Frontal cortex (tissue), 4 donors: ENCODE measurements around the gene CD53. TPM values are rescaled to one million over a fixed set of nuclear protein-coding genes. Genes with fewer than 3 reads are reported as not detected.
A peak's percentile ranks its signal among the peaks of the same experiment; 100 is the strongest.

Source experiments
- DNase-seq, 2 donors: peaks; one replicate each; pipeline ENCODE4 v3.0.0; 2012; ENCODE audit warnings: low spot score in 2 of 2
- FAIRE-seq: peaks from 2 replicates; lab custom pipeline; 2012; peaks lifted over from hg19 to GRCh38; lab: Jason Lieb, UNC
- total RNA-seq: library from RNA; depleted of rRNA; stranded (reverse); fragments of >200 nt; gene quantifications from one replicate; pipeline ENCODE4 v1.2.3, GENCODE V29; 2014
- donor health status: control.
- donor health status: control.
- donor health status: control.

The CD53 gene
- total RNA-seq, 1 donor from 2014 or later = 9.8 TPM

DNA sequence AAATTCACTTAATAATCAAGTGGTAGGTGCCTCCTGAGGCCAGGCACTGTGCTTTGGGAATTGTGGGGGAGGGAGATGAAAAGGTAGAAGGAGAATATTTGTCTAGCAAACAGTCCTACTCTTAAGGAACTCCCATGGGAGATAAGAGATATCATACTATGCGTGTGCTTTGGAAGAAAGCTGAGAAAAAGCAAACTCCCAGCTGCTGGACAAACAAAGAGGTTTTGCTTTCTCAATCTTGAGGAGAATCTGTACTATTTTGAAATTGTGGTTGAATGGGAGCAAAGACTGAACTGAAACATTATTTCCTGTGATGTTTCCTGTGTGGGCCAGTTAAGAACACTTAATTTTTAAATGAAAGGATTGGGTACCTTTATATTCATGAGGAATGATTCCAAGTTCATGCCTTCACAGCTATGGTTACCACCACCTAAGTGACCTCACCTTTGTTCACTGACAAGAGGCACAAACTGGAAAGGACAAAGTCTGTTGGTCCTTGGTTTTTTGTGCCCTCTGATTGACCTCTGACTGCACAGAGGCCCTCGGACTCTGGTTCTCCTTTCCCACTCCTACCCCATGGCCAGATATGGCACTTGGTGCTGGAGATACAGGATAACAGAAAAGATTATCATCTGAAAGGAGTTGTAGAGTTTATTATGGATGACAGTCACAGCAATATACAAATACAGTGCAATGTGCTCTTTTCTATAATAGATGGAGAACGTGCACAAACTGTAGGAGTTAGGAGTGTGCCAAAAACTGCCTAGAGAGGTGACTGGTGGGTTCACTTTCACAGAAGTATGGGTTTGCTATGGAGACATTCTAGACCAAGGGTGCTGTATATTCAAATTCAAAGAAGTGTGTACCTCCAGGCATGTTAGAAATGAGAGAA lies 1.6 kb downstream of the CD53 start:
- no peak for DNase-seq
- no peak for FAIRE-seq

- no peak for FAIRE-seq
- no peak for DNase-seq
Observed at GRCh38 chr1:110875216-110875731, 2.3 kb downstream of the CD53 start.

DNA sequence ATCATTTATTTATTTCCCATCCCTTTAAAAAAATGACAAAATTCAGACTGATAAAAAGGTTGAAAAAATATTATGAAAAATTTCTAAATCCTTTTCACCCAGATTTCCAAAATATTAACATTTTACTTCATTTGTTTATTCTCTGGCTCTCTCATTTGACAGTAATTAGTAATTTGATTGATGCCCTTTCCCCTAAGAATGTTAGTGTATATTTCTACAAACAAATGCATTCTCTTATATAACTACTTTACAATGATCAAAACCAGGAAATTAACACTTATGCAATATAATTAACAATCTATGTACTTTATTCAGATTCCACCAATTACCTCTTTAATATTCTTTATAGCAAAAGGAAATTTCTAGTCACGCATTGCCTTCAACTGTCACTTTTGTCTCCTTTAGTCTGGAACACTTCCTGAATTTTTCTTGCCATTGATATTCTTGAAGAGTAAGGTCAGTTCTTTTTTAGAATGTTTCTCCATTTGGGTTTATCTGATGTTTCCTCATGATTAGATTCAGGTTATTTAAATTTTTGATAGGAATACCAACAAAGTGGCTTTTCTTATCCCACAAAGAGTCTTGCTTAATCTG lies 3.9 kb downstream of the CD53 start:
- peak; percentile 36 for FAIRE-seq
- no peak for DNase-seq

DNA sequence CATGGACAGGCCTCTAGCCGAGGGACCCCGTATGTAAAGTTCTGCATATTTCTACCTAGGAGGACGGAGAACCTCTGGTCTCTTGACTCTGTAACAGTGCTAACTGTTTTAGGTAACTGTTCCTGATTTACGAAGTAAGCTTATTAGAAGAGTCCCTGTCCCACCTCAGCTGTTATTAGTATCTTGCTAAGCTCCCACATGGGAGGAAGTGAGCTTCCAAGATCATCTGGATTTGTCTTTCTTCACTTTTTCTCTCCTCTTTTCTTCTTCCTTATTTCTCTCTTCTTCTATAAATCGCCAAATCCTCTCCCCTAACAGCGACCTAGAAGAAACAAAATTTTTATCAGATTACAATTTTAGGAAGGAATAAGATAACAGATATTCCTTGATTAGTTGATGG lies 4.4 kb downstream of the CD53 start:
- FAIRE-seq = no peak
- no peak for DNase-seq

DNA sequence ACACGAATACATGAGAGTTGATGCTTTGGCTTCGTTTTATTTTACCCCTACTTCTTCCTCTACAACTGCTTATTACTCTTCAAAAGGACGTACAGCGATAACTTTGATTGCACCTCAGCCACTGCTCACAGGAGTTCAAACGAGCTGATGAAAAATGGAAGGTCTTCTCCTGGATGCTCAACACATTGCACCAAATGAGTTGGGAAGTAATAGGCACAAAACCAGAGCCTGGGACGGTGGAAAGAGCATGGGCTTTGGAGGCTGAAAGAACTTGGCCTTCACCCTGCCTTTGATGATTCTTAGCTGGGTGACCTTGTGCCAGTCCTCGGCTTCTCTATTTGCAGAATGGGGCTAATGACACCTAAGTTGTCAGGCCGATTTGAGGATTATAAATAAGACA lies 4.8 kb downstream of the CD53 start:
- no peak for FAIRE-seq
- no peak for DNase-seq

DNA sequence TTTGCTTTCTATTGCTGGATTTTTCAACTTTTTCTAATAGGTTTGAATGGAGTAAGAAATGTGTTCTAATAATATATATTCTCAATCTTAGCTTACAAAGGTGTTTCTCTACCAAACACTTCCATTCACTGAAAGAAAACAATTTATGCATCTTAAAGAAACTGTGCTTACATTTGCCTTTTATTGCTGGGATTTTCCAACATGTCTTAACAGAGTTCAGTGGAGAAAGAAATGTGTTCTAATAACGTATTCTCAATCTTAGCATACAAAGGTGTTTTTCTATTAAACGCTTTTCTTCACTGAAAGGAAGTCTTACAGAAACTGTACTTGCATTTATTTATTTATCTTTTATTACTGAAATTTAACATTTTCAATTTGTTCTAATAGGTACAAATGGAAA lies 5.6 kb downstream of the CD53 start:
- DNase-seq (no peak), FAIRE-seq (no peak)

DNA sequence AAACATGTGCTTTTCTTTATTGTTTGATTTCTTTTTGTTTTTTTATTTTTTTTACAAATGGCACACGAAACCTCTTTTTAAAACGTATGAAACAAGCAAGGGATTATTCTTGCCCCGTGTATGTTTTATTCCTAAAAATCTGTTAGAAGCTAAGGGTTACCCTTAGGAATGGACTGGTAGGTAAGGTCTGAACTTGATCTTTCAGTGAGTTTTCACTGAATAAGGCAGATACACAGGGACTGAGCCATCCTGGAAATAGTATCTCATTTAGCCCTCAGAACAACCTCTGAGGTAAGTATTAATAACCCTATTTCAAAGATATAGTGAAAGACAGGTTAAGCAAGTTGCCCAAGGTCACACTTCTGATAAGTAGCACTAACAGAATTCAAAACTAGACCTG lies 6.0 kb downstream of the CD53 start:
- FAIRE-seq = no peak

DNA sequence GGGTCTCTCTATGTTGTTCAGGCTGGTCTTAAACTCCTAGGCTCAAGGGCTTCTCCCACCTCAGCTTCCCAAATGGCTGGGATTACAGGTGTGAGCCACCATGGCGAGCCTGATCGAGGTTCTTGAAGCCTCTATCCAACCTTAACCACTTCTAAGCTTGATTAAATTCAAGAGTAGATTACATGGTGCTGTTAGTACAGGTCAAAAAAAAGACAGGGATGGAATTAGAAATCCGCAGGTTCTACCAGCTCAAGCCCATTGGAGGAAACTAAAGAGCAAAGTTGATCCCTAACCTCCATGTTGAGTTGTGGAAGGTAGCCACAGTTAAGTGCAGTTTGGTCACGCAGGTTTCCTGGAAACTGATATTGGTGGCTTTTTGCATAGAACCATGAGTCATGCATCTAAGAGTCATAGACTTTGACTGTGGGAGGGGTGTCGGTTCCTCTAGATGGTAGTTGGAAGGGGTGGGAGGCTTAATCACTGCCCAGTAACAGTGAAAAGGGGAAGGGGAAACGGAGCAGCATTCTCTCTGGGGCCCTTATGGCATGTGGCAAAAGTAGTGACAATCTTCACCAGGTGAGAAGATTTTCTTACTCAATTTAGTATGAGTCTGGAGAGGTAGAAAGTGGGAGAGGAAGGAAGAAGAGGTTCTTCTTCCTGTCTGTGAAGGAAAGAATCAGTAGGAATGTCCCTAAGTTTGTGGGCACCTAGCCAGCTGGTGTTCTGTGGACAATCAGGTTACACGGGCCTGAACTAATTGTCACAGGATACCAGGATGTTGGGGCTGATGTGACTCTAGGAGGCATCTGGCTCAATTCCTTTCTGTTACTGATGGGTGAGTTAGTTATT lies 7.0 kb downstream of the CD53 start:
- no peak for DNase-seq
- FAIRE-seq = no peak

More for the DNA sequence above, 6.0 kb downstream of the CD53 start:
- no peak for DNase-seq

- DNase-seq = no peak
- FAIRE-seq = no peak
Observed at GRCh38 chr1:110880708-110881374, 7.9 kb downstream of the CD53 start.

GRCh38 chr1:110888049-110888448 lies 15.1 kb downstream of the CD53 start:
- FAIRE-seq = no peak

DNA sequence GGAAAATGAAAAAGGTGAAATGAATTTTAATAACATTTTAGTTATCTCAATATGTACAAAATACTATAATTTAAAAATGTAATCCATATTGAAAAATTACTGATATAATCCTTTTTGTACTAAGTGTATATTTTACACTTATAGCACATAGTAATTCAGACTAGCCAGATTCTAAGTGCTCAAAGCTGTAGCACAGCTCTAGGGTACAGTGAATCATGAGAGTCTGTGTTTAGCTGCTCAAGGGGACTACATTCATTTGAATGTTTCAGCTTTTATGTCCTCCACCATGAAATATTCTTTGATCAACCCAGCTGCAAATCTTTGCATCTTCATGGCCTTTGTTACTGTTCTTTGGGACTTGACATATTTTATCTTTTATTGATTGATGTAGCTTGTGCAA lies 15.7 kb downstream of the CD53 start:
- FAIRE-seq (no peak), DNase-seq (no peak)

More at GRCh38 chr1:110888049-110888448, 15.1 kb downstream of the CD53 start:
- no peak for DNase-seq

GRCh38 chr1:110890474-110891196 lies 17.7 kb downstream of the CD53 start:
- DNase-seq = no peak
- FAIRE-seq = no peak

- FAIRE-seq (no peak), DNase-seq (no peak)
Observed at GRCh38 chr1:110893908-110894490, 21.1 kb downstream of the CD53 start.

- DNase-seq = no peak
- FAIRE-seq = no peak
Observed at GRCh38 chr1:110896090-110896489, 23.1 kb downstream of the CD53 start.

DNA sequence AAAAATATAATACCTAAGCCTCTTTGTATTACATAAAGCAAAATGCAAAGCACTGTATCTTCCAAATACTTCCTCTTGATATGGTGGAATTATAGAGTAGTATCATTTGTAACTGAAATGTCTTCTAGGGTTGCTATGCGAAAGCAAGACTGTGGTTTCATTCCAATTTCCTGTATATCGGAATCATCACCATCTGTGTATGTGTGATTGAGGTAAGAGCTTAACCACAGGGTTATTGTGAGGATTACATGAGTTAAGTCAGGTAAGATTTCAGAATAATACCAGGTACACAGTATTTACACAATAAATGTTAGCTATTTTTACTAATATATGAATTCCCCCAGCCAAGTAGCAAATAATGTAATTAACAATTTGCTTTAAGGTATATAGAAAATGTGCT lies 24.7 kb downstream of the CD53 start:
- no peak for FAIRE-seq

DNA sequence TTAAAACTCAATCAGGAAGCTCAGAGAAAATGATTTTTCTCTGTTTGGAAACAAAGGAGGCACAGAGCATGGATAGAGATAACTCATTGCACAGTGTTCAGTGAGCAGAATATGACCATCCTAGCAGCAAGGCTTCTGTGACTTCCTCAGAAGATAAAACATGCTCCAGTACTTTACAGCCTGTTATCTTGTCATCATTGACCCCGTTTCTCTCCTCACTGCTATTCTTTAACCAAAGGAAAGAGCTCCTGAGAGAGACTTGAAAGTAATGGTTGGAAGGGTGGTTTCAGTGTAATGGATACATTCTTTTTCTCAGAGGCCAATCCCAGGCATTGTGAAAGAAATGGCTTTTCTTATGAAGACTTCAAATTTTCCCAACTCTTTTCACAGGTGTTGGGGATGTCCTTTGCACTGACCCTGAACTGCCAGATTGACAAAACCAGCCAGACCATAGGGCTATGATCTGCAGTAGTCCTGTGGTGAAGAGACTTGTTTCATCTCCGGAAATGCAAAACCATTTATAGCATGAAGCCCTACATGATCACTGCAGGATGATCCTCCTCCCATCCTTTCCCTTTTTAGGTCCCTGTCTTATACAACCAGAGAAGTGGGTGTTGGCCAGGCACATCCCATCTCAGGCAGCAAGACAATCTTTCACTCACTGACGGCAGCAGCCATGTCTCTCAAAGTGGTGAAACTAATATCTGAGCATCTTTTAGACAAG lies 25.9 kb downstream of the CD53 start:
- DNase-seq (no peak), FAIRE-seq (no peak)

More for the DNA sequence above, 24.7 kb downstream of the CD53 start:
- DNase-seq = no peak

DNA sequence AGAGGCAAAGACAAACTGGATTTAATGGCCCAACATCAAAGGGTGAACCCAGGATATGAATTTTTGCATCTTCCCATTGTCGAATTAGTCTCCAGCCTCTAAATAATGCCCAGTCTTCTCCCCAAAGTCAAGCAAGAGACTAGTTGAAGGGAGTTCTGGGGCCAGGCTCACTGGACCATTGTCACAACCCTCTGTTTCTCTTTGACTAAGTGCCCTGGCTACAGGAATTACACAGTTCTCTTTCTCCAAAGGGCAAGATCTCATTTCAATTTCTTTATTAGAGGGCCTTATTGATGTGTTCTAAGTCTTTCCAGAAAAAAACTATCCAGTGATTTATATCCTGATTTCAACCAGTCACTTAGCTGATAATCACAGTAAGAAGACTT lies 26.5 kb downstream of the CD53 start:
- DNase-seq (no peak), FAIRE-seq (no peak)

DNA sequence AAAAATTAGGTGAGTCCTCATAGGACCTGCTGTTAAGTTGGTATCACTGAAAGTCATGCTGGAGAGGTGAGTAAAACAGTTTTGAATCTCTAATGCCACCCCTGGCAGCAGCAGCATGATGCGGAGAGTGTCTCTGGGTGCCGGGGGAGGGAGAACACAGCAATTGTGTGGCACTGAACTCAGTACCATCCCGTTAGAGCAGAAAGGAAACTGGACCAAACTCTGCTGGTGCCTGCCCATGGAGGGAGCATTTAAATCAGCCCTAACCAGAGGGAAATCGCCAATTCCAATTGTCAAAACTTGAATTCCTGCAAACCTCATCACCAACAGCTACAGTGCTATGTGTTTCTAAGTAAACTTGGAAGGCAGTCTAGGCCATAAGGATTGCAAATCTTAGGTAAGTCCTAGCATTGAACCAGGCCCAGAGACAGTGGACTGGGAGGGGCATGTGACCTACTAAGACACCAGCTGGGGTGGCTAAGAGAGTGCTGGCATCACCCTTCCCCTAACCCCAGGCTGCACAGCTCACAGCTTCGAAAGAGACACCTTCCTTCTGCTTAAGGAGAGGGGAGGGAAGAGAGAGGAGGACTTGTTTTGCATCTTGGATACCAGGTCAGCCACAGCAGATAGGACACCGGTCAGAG lies 30.0 kb downstream of the CD53 start:
- FAIRE-seq = no peak
- DNase-seq = no peak
